GM23338 (cell line): ENCODE measurements around the gene EYS. TPM values are rescaled to one million over a fixed set of nuclear protein-coding genes. Genes with fewer than 3 reads are reported as not detected.

Experiments used
- ATAC-seq: fragments of 200-7000 bp; cut with Tn5 transposase; 3 replicates; pipeline ENCODE4 v1.9.1; 2020
- DNase-seq: peaks from one replicate; pipeline ENCODE4 v3.0.0-alpha.2; 2015; ENCODE audit warnings: low spot score
- H2AFZ ChIP-seq: fragments of 200-600 bp; sonication (generic); 2 replicates; pipeline ENCODE4 v1.8.0; 2016; ENCODE audit warnings: antibody characterized with exemption, mild to moderate bottlenecking, moderate library complexity
- H3F3A ChIP-seq: fragments of 200-600 bp; sonication (generic); replicated peaks from 2 replicates; pipeline ENCODE4 v1.8.0; 2017; ENCODE audit warnings: antibody characterized with exemption, mixed run types, low read depth
- H3K27ac ChIP-seq: fragments of 200-600 bp; sonication (generic); 2 replicates; pipeline ENCODE4 v1.6.1; 2016; ENCODE audit warnings: low read depth
- H3K27me3 ChIP-seq: fragments of 200-600 bp; sonication (generic); 2 replicates; pipeline ENCODE4 v1.8.0; 2016; ENCODE audit warnings: mild to moderate bottlenecking, mixed run types, moderate library complexity; ENCODE audit not compliant: insufficient read depth
- H3K36me3 ChIP-seq: fragments of 200-600 bp; sonication (generic); 2 replicates; pipeline ENCODE4 v1.8.0; 2016; ENCODE audit warnings: mild to moderate bottlenecking; ENCODE audit not compliant: insufficient read depth
- H3K4me1 ChIP-seq: fragments of 200-600 bp; sonication (generic); 2 replicates; pipeline ENCODE4 v1.8.0; 2016; ENCODE audit warnings: mild to moderate bottlenecking, moderate library complexity; ENCODE audit not compliant: insufficient read depth
- H3K4me2 ChIP-seq: fragments of 200-600 bp; sonication (generic); 2 replicates; pipeline ENCODE4 v1.7.1; 2017; ENCODE audit warnings: mixed run types
- H3K4me3 ChIP-seq: fragments of 200-600 bp; sonication (generic); 2 replicates; pipeline ENCODE4 v1.6.1; 2016; ENCODE audit warnings: mixed run types
- H3K79me2 ChIP-seq: fragments of 200-600 bp; sonication (generic); replicated peaks from 2 replicates; pipeline ENCODE4 v1.8.0; 2017; ENCODE audit warnings: mild to moderate bottlenecking; ENCODE audit not compliant: insufficient read depth
- H3K9me2 ChIP-seq: fragments of 200-600 bp; sonication (generic); 2 replicates; pipeline ENCODE4 v1.8.0; 2017; ENCODE audit not compliant: insufficient read depth
- H4K20me1 ChIP-seq: fragments of 200-600 bp; sonication (generic); replicated peaks from 2 replicates; pipeline ENCODE4 v1.8.0; 2017; ENCODE audit warnings: mild to moderate bottlenecking; ENCODE audit not compliant: insufficient read depth
- H3K27ac Mint-ChIP-seq: 2 replicates; pipeline ENCODE4 v1.8.0; 2020; ENCODE audit warnings: inconsistent platforms, mild to moderate bottlenecking, moderate library complexity, mixed read lengths
- H3K27me3 Mint-ChIP-seq: 3 replicates; pipeline ENCODE4 v1.8.0; 2022; ENCODE audit warnings: low read depth, mild to moderate bottlenecking, moderate library complexity, mixed read lengths, inconsistent platforms; ENCODE audit not compliant: insufficient read depth, poor library complexity
- H3K36me3 Mint-ChIP-seq: 3 replicates; pipeline ENCODE4 v1.8.0; 2021; ENCODE audit warnings: low read depth, mild to moderate bottlenecking, inconsistent platforms, moderate library complexity, mixed read lengths
- H3K4me1 Mint-ChIP-seq: 3 replicates; pipeline ENCODE4 v1.8.0; 2020; ENCODE audit warnings: mild to moderate bottlenecking, inconsistent platforms, mixed read lengths
- H3K4me3 Mint-ChIP-seq: 3 replicates; pipeline ENCODE4 v1.8.0; 2021; ENCODE audit warnings: moderate library complexity, mild to moderate bottlenecking, inconsistent platforms, mixed read lengths
- H3K9me3 Mint-ChIP-seq: 3 replicates; pipeline ENCODE4 v1.8.0; 2020; ENCODE audit warnings: moderate library complexity, mild to moderate bottlenecking, inconsistent platforms, mixed read lengths
- REST ChIP-seq: IDR thresholded peaks from one replicate; pipeline ENCODE4 v1.6.1; 2018; ENCODE audit warnings: antibody characterized with exemption; ENCODE audit not compliant: unreplicated experiment
- ZNF462 ChIP-seq: fragments of 250-450 bp; sonication (Bioruptor Pico); IDR thresholded peaks from 2 replicates; pipeline ENCODE4 v1.5.0; 2020; ENCODE audit warnings: mild to moderate bottlenecking, moderate library complexity
- polyA plus RNA-seq: library from polyadenylated mRNA; unstranded; fragments of >200 nt; fragmentation: Nextera tagmentation; extraction: Ambion mirVana; gene quantifications from 2 replicates; pipeline ENCODE4 v1.2.1, GENCODE V29; 2016
- total RNA-seq: library from RNA; depleted of rRNA; stranded (reverse); fragments of >200 nt; shearing (Covaris generic); gene quantifications from 2 replicates; pipeline ENCODE4 v1.2.3, GENCODE V29; 2014

EYS gene
- total and polyA plus RNA-seq, 2 experiments from 2014 or later = 0.38 to 0.52 TPM

- Mint-ChIP-seq H3K4me1 (peaks cover 6% of the 10 kb centered on the region; the same call in 2 of the 3 replicates), H3K9me3 (peaks cover 11% of the 10 kb centered on the region; the same call in 2 of the 3 replicates), H3K27me3 (no peaks in the 10 kb centered on the region), H3K27ac (no peak overlapping the region), H3K4me3 (no peak overlapping the region), H3K36me3 (no peaks in the 10 kb centered on the region)
- H3K9me2 ChIP-seq = no peaks in the 10 kb centered on the region
- H3F3A ChIP-seq = no peaks in the 10 kb centered on the region
- H3K27me3 ChIP-seq = no peaks in the 10 kb centered on the region
- ATAC-seq (no peak), DNase-seq (no peak)
- no peak overlapping the region for H2AFZ ChIP-seq
- H3K4me1 ChIP-seq = peaks cover 4% of the 10 kb centered on the region
- no peaks in the 10 kb centered on the region for H4K20me1 ChIP-seq
- TF ChIP-seq ZNF462 = no peak
- TF ChIP-seq REST = no peak
- H3K79me2 ChIP-seq = no peaks in the 10 kb centered on the region
- no peak overlapping the region for H3K4me2 ChIP-seq
- no peak overlapping the region for H3K4me3 ChIP-seq
- H3K27ac ChIP-seq = no peak overlapping the region
- no peaks in the 10 kb centered on the region for H3K36me3 ChIP-seq
Measured at GRCh38 chr6:64428186-64428585, 1278.8 kb downstream of the EYS start.
